Measurements from ENCODE around the gene ZFPM1.
"Not testable (repeated sequence)": the region's sequence is repeated elsewhere in the genome, so short reads cannot be mapped to it uniquely, and the experiment has no call there.

The ZFPM1 gene

DNA sequence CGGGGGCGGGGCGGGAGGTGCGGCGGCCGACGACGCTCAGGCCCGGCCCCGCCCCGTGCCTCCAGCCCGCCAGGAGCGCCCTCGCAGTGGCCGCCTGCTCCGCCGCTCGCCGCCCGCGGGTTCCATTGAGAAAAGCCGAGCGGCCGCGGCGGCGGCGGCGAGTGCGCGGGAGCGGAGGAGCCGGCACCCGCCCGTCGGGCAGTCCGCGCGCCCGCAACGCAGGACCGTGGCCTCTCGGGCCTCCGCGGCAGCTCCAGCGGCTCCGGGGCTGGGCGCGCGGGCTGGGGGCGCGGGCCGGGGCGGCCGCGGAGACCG, at the start of gene ZFPM1:
TSS of gene ZFPM1 (plus strand) at position 64 of the 315 bp plus-strand sequence. CDS start 359 bp downstream, outside the sequence.
- no peak for DNase-seq (ENCODE audit: low spot score)

DNA sequence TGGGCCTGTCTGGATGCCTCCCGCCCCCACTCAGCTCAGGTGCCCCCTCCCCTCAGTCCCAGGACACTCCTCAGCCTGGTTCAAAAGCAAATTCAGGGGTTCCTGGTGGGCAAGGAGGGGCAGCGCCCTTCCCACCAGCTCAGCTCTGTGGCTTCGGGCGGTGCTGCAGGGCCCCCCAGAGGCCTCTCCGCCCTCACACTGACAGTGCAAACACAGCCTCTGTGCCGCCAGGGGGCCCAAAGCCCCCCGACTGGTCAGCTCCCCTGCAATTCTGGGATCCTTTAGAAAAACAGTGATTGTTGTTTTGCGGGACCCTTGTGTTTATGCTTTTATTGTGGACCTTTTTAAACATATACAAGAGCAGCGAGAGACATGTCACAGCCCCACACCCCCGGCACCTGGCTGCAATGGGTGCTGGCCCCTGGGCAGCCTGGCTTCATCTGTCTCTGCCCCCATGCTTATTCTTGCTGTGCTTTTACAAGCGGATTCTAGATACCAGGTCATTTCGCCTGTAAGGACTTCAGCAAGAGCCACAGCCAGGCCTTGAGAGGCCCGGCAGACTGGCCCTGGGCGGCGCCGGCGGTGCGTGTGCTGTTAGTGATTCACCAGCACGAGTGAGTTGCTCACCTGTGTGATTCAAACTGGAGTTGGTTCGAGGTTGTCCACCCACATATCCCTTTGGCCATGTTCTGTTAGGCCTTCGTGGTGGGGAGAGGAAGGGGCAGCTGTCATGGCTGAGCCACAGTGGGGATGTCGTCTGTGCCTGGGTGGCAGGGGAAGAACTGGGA, 49.1 kb upstream of the ZFPM1 start:
- DNase-seq (ENCODE audit: low spot score) = no peak

DNA sequence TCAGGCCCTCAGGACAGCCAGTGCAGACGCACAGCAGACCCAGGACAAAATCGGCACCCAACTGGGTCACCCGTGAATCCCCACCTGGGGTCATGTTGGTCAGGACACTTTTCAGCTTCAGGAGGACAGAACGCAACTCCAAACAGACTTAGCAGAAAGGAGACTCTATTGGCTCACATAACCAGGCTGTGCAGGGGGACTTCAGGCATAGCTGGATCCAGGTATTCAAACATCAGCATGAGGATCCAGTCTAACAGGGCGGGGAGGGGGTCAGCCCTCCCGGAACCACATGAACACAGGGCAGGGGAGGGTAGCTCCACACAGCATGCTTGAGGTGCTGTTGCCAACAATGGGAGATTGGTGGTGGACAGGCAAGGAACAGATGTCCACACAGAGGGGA, 48.3 kb upstream of the ZFPM1 start:
- DNase-seq (ENCODE audit: low spot score) = no peak

DNA sequence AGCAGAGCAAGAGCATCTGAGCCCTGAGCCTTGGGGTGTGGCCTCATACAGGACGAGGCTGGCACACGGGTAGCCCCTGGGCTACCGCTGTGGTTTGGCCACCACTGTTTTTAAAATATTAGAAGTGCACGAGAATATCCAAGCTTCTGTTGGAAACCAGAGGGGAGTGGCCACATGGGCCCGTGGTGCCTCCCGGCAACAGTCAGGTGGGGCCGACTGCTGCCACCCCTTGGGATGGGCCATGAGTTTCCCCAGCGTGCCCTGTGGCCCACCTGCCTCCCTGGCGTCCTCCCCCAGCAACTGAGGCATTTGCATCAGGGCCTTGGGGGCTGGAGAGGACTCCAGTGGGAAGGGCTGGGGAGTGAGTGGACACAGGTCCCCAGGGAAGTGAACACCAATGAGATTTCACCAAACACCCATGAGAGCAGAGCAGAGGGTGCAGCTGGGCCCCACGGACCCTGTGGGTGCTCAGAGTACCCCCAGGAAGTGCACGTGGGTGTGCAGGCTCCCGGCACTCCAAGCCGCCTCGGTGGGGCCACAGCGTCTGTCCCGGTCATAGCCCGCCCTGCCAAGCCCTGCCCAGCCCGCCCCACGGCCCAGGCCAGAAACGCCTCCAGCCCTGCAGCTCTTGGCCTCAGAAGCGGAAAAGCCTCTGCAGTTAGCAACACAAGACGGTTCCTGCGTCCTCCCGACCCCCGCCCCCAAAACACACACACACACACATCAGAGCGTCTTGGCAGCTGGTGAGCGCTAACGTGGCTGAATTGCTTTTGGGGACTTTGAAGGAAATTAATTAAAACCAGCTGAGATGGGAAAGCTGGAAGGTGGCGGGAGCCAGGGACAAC, 47.6 kb upstream of the ZFPM1 start:
- no peak for DNase-seq (ENCODE audit: low spot score)

DNA sequence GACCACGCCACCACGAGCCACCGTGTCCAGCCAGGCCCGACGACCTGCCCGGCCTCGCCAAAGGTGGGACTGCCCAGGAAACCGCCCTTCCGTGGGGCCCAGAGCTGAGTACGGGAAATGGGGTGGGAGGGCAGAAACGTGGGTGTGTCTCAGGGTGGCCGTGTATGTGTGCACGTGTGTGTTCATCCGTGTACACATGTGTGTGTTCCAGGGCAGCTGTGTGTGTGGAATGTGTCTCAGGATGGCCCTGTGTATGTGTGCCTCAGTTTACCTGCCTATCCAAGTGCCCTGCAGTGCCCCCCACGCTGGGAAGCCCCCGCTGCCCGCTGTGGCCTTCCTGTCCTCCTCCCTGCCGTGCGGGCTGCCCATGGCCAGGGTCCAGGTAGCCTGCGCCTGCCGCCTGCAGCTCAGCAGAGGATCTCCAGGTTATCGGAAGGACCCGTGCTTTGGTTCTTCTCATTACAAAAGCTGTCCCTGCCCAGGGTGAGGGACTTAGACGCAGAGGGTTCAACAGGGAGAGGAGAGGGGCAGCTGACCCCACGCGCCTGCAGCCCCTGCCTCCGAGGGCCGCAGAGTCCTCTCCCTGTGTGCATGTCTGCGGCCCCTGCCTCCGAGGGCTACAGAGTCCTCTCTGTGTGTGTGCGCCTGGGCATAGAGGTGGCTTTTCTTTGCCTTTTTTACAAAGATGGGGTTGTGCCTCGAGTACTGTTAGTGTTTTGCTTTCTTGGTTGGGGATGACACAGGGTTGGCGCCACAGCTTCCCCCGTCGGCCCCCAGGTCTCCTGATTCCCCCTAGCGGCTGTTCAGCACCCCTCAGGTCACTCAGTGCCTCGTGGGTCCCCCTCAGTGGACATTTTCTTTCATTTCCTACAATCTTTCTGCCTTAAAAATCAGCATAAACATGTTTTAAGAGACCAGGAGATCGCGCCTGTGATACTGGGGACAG, 46.7 kb upstream of the ZFPM1 start:
- no peak for DNase-seq (ENCODE audit: low spot score)

DNA sequence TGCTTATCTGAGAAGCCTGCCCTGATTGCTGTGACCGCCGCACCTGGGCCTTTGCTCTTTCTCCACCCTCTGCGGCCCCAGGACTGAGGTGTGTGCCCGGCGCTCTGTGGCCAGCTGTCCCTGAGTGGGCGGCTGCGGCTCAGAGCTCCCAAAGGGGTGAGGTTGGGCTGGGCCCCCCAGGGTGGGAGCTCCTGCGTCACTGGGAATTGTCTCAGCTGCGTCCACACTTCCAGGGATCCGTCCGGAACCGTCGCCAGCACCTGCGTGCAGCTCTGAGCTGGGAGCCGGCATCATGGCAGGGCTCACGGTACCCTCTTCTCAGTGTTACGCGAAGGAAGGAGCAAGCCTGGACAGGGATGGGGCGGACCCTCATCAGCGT, 46.0 kb upstream of the ZFPM1 start:
- DNase-seq (ENCODE audit: low spot score) = no peak

DNA sequence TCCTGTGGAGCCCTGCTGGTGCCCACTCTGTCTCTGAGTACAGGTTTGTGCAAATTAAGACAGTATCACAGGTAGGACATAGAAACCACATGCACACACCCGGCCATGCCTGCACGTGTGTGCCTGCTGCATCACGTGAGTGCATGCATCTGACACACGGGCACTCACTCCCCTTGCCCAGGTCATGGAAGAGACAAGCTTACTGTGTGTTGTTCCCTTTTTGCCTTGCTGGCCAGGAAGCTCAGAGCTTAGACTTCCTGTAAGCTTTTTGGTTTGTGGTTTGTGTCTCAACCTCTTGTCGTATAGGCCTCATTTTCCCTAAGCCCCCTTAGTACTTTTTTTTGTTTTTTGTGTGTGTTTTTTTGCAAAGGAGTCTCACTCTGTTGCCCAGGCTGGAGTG, 45.3 kb upstream of the ZFPM1 start:
- DNase-seq (ENCODE audit: low spot score) = no peak

DNA sequence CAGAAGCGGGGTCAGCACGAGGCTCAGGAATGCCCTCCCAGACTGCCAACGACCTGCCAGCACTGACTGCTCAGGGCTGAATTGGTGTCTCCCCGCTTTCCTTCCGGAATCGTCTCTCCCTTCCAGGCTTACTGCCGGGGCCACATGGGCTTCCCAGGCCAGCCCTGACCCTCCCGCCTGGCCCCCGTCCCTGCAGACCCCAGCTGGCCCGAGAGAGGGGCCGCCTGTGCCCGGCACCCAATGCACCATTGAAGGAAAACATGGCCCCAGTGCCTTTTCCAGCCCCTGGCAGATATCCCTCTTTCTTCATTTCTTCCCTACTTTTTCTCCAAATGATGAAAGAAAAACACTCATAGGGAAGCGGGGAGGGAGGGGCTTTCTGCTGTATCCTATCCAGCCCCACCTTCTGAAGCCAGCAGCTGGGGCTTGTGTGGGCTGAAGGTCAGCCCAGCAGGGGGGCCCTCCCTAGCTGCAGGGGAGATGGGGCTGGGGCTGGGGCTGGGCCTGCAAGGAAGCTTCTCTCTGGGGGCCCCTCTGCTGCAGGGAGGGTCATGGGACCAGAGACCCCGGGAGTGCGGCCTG, 44.4 kb upstream of the ZFPM1 start:
- no peak for DNase-seq (ENCODE audit: low spot score)

DNA sequence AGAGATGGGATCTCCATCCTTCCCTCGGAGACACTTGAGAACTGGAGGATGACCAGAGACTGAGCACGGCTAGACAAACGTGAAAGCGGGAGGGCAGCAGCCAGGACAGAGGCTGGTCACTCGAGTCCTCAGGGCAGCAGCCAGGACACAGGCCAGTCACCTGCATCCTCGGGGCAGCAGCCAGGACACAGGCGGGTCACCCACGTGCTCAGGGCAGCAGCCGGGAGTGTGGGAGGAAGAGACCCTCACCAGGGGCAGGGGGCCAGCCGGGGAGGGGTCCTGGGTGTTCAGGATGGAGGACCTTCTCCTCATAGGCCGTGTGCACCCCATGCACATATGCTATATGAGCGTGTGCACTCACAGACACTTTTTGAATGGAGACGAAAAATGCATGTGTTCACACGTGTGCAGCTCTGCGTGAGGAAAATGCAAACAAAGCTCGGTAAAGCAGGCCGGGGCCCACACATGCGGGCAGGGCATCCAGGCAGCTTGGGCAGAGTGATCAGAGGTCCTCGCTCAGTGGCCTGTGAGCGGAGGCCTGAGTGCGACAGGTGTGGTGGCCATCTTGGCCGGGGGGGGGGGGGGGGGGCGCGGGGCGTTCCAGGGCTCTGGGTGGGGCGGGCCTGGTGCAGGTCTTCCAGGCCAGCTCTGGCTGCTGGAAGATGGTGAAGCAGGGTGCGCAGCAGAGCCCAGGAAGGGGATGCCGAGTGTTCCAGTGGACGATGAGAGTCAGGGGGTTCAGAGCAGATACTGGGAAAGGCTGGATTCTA, 43.6 kb upstream of the ZFPM1 start:
- DNase-seq (ENCODE audit: low spot score) = no peak

DNA sequence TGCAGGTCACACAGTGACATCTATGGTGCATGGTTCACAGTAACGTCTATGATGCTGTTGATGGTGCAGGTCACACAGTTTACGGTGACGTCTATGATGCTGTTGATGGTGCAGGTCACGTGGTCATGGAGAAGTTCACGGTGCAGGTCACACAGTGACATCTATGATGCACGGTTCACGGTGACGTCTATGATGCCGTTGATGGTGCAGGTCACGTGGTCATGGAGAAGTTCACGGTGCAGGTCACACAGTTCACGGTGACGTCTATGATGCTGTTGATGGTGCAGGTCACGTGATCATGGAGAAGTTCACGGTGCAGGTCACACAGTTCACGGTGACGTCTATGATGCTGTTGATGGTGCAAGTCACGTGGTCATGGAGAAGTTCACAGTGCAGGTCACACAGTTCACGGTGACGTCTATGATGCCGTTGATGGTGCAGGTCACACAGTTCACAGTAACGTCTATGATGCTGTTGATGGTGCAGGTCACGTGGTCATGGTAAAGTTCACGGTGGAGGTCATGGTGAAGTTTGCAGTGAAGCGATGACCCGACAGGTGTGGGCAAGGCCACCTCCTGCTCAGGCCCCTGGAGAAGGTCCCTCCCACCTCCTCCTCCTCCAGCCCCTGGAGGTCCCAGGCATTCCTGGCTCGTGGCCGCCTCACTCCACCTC, 42.6 kb upstream of the ZFPM1 start:
- not testable (repeated sequence) for DNase-seq (ENCODE audit: low spot score)

DNA sequence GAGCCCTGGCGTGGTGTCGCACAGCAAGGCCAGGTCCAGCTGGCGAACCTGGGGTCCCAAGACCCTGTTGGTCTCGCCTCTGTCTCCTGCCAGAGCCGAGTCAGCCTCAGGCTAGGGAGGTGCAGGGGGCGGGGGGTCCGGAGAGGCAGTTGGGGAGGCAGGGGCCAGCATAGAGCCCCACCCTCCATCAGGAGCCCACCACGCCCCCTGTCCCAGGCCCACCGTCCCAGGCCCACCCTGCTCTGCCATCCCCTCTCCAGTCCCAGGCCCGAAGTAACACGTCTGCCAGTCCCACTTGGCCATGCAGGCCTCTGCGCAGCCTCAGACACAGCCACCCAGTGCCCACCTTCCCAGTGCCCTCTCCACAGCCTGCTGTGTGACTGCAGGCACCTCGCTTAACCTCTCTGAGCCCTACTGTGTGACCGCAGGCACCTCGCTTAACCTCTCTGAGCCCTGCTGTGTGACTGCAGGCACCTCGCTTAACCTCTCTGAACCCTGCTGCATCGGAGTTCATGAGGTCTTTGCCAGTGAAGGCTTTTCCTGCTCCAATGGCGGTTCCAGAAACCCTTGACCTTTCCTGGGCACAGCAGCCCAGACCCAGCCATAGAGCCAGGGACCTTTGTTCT, 41.0 kb upstream of the ZFPM1 start:
- DNase-seq (ENCODE audit: low spot score) = no peak

DNA sequence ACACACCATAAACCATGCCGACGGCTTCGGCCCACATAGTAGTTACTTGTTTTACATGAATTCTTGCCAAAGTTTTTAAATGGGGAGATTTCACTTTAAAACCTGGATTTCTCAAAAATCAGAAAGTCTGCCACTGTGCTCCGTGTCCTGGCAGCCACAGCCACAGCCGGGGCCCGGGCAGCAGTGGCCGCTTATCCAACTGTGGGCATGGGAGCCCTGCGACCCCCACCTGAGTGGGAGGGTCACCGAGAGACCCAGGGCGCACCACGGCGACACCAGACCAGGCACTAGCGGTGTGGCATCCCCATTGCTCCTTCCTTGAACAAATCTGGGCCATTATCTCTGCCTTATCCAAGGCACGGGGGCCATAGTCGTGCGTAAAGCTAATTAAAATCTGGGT, 40.3 kb upstream of the ZFPM1 start:
- no peak for DNase-seq (ENCODE audit: low spot score)

DNA sequence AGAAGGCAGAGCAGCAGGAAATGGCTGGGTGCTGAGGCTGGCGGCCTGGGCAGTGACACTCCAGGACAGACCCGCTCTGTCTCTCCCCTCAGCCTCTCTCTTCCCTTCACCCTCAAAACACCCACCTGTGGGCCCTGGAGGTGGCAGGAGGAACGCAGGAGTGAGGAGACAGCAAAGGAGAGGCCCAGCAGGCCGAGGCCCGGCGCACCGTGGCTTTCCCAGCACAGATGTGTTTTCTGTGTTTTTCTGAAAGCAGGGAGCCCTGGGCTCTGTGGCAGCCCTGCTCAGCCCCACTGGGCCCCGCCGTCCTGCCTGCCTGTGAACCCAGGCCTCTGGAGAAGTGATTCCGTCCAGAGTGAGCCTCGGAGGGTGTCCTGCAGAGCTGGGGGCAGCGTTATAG, 39.8 kb upstream of the ZFPM1 start:
- no peak for DNase-seq (ENCODE audit: low spot score)

DNA sequence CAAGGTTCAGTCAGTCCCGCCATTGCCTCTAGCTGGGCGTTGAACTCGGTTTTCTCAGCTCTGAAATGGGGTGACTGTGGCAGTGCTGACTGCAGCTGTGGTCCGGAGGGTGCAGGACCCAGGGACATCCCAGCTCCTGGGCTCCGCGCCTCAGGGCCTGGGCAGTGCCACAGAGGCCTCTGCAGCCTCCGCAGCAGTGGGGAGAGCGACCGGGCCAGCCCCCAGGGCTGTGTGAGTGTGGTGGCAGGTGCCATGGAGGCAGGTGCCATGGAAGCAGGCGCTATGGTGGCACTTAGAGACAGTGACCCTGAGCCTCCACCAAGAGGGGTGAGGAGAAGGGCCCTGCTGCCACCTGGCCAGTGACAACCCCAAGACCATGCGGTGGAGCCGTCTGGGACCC, 39.4 kb upstream of the ZFPM1 start:
- DNase-seq (ENCODE audit: low spot score) = no peak

DNA sequence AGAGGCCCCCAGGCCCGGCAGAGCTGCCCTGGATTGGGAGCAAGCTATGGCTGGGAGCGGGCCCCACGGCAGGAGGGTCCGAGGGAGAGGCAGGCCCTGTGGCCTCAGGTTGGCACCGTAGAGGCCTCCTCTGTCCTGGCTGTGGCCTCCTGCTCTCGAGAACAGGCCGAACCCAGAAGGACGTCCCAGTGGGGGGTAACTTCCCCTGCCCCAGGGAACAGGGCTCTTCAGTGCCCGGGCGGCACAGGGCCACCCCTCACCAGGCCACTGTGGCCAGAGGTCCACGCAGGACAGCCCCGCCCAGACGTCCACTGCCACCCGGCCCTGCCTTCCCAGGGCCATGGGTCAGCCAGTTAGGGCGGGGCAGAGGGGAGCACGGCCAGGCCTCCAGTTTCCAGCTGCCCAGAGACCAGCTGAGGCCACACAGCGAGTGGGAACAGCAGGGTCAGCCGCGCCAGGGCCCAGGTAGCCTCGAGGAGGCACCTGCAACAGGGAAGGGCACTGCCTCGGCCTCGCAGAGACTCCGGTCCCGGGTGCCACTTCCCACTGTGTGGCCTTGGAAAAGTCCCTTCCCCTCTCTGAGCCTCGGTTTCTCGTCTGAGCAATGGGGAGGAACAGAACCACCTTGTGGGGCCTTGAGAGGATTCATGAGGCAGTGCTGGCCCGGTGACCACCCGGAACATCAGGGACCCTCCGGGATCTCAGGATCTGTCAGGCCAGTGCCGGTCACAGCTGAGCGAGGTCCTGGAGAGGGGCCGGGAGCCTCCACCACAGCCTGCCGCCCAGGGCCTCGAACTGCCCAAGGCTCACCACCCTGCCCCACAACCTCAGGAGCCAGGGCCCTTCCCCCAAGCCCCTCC, 38.3 kb upstream of the ZFPM1 start:
- DNase-seq (ENCODE audit: low spot score) = no peak

DNA sequence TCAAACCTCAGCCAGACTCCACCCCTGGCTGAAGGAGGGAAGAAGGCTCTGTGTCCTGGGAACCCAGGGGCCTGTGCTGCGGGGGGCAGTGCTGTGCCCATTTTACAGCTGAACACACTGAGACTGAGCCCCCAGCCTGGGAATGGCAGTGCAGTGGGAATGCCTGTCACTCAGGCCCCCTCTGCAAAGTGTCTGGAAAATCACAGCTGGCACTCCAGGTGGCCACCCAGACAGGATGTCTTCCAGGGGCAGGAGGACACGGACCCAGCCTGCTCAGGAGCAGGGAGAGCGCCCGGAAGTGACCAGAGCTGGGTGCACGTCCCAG, 37.7 kb upstream of the ZFPM1 start:
- DNase-seq (ENCODE audit: low spot score) = no peak

DNA sequence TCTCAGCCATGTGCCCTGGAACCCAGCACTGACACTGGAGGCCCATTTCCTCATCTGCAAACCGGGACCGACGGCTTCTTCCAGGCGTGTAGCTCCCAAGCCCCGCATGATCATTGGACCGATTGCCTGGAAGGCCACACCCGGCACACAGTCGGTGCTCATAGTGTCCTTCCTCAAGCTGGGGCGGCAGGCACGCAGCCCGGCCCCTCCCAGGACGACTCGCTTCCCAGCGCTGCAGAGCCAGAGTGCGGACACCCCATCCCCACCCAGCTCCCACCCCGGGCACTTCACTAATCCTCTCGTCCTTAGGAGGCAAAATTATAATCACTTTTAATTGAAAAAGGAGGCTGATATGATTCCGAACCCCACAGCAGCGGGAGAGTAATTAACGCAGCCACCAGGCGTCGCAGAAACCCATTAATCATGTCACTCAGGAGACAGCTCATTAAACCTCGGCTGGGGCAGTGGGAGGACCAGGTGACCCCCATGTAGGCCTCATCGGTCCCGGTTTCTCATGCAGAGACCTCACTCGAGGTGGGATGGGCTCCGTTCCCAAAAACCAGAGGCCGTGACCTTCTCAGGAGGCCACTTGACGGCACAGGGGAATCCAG, 37.3 kb upstream of the ZFPM1 start:
- DNase-seq (ENCODE audit: low spot score) = no peak

DNA sequence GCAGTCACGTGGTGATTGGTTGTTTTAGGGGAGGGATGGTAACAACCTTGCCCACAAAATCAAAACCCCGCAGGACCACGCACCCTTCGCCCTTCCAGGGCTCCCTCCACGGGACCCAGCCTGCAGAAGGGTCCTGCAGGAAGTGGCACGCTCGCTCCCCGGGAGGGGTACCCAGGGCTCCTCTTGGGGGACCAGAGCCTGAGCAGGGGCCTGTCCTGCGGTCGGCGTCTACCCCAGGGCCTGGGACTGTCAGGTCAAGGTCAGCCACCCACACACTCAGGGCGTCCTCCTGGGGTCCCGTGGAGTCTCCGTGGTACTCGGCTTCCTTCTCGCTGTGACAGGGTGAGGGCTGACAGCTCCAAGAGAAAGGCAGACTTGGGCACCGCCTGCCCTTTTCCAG, 36.4 kb upstream of the ZFPM1 start:
- no peak for DNase-seq (ENCODE audit: low spot score)
